Measurements from ENCODE around the gene SELENOH.

DNA sequence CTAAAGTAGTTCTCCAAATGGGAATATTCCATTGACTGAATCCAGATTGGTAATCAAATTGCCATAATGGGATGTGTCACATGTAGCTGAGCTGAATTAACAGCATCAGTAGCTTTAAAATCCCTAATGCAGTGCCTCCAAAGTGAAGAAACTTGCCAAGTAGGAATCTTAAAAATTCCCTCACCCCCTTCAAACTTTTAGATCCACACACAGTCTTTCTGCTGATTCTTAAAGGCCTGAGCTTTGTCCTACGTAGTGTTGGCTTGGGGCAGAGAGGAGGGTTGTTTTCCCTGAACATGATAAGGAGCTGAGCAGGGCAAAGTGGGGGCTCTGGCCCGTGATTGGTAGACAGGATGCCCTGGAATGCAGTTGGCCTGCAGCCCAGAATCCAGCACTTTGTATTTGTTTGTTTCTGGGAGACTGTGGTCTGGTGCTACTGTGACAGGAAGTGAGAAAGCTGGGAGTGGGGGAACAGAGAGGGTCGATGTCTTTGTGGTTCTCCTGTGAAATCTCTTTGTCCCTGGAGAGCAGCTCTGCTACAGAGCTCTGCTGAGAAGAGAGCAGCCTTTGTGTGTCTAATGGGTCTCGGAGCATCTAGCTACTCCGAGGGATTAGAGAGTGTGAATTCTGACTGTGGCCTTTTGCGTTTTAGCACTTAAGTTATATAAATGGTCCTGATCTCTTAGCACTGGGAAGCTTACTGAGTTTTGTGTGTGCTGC lies 37.2 kb downstream of the SELENOH start:
- TF ChIP-seq POLR2A (IDR thresholded peaks at IDR 0.05; ENCODE audit: low read length) (no peak), MAX (IDR thresholded peaks at IDR 0.05) (0 out of 2 replicates have a peak, but pooled peaks have one; percentile 18), EP300 (IDR thresholded peaks at IDR 0.05) (no peak), GATA3 (IDR thresholded peaks at IDR 0.05; ENCODE audit: borderline replicate concordance) (peak; percentile 61; the same call in 1 of the 2 replicates), RNF2 (IDR thresholded peaks at IDR 0.05; ENCODE audit: borderline replicate concordance, low read depth) (no peak), FOSB (CRISPR knock-in tag; IDR thresholded peaks at IDR 0.05) (no peak), HES2 (IDR thresholded peaks at IDR 0.05) (no peak)
- TF ChIP-seq, protein P1, sequence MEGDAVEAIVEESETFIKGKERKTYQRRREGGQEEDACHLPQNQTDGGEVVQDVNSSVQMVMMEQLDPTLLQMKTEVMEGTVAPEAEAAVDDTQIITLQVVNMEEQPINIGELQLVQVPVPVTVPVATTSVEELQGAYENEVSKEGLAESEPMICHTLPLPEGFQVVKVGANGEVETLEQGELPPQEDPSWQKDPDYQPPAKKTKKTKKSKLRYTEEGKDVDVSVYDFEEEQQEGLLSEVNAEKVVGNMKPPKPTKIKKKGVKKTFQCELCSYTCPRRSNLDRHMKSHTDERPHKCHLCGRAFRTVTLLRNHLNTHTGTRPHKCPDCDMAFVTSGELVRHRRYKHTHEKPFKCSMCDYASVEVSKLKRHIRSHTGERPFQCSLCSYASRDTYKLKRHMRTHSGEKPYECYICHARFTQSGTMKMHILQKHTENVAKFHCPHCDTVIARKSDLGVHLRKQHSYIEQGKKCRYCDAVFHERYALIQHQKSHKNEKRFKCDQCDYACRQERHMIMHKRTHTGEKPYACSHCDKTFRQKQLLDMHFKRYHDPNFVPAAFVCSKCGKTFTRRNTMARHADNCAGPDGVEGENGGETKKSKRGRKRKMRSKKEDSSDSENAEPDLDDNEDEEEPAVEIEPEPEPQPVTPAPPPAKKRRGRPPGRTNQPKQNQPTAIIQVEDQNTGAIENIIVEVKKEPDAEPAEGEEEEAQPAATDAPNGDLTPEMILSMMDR (IDR thresholded peaks at IDR 0.05), result no peak
- TF ChIP-seq, protein P2, sequence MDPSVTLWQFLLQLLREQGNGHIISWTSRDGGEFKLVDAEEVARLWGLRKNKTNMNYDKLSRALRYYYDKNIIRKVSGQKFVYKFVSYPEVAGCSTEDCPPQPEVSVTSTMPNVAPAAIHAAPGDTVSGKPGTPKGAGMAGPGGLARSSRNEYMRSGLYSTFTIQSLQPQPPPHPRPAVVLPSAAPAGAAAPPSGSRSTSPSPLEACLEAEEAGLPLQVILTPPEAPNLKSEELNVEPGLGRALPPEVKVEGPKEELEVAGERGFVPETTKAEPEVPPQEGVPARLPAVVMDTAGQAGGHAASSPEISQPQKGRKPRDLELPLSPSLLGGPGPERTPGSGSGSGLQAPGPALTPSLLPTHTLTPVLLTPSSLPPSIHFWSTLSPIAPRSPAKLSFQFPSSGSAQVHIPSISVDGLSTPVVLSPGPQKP (IDR thresholded peaks at IDR 0.05; ENCODE audit: low read depth, low read length), result no peak
- TF ChIP-seq, protein P3, sequence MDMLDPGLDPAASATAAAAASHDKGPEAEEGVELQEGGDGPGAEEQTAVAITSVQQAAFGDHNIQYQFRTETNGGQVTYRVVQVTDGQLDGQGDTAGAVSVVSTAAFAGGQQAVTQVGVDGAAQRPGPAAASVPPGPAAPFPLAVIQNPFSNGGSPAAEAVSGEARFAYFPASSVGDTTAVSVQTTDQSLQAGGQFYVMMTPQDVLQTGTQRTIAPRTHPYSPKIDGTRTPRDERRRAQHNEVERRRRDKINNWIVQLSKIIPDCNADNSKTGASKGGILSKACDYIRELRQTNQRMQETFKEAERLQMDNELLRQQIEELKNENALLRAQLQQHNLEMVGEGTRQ (IDR thresholded peaks at IDR 0.05), result no peak
- TF ChIP-seq, protein P4, sequence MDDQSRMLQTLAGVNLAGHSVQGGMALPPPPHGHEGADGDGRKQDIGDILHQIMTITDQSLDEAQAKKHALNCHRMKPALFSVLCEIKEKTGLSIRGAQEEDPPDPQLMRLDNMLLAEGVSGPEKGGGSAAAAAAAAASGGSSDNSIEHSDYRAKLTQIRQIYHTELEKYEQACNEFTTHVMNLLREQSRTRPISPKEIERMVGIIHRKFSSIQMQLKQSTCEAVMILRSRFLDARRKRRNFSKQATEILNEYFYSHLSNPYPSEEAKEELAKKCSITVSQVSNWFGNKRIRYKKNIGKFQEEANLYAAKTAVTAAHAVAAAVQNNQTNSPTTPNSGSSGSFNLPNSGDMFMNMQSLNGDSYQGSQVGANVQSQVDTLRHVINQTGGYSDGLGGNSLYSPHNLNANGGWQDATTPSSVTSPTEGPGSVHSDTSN (IDR thresholded peaks at IDR 0.05), result no peak

Measured in A549 (cell line).